Activated CD8-positive, alpha-beta T cell treated with anti-CD3 and anti-CD28 coated beads for 36 hours (primary cell): ENCODE data around the gene LARGE1. TPM values are rescaled to one million over a fixed set of nuclear protein-coding genes. Genes with fewer than 3 reads are reported as not detected.

ENCODE experiments used
- ATAC-seq: fragments of 200-7000 bp; cut with Tn5 transposase; one replicate; pipeline ENCODE4 v1.10.0; 2021; ENCODE audit warnings: mild to moderate bottlenecking, moderate library complexity
- CTCF ChIA-PET: fragments of 350-600 bp; sonication (Branson Sonifier 250); formaldehyde crosslinking; loops from one replicate; lab custom pipeline; 2021; ENCODE audit warnings: antibody characterized with exemption; lab: Charles Lee
- POLR2A ChIA-PET: fragments of 350-600 bp; sonication (Branson Sonifier 250); formaldehyde crosslinking; loops from one replicate; lab custom pipeline; 2021; ENCODE audit warnings: antibody characterized with exemption; lab: Charles Lee
- DNase-seq: peaks from one replicate; pipeline ENCODE4 v3.0.0-alpha.2; 2020
- H3K27ac Mint-ChIP-seq: one replicate; pipeline ENCODE4 v1.8.0; 2021; ENCODE audit warnings: mild to moderate bottlenecking, mixed read lengths
- H3K27me3 Mint-ChIP-seq: one replicate; pipeline ENCODE4 v1.8.0; 2021; ENCODE audit warnings: mixed read lengths
- H3K36me3 Mint-ChIP-seq: one replicate; pipeline ENCODE4 v1.8.0; 2021; ENCODE audit warnings: low read depth, mixed read lengths
- H3K4me1 Mint-ChIP-seq: one replicate; pipeline ENCODE4 v1.8.0; 2021; ENCODE audit warnings: low read depth, mixed read lengths
- H3K4me3 Mint-ChIP-seq: one replicate; pipeline ENCODE4 v1.8.0; 2021; ENCODE audit warnings: mild to moderate bottlenecking, moderate library complexity, mixed read lengths
- H3K9me3 Mint-ChIP-seq: one replicate; pipeline ENCODE4 v1.8.0; 2021; ENCODE audit warnings: mixed read lengths
- intact Hi-C: fragments of 100-400 bp; cut with micrococcal nuclease; formaldehyde crosslinking; loops from one replicate; pipeline ENCODE4 v1.10.0; 2022
- total RNA-seq, 2 experiments: library from RNA; stranded (reverse); gene quantifications; one replicate each; pipeline ENCODE4 v1.2.3, GENCODE V29; 2021
- TF ChIP-seq, protein P1 (sequence below): fragments of 200-600 bp; IDR thresholded peaks from one replicate; pipeline ENCODE4 v1.8.0; 2022; ENCODE audit warnings: antibody characterized with exemption, mild to moderate bottlenecking

LARGE1 gene
- total RNA-seq, 2 experiments from 2014 or later, result 0.31 to 0.32 TPM

DNA sequence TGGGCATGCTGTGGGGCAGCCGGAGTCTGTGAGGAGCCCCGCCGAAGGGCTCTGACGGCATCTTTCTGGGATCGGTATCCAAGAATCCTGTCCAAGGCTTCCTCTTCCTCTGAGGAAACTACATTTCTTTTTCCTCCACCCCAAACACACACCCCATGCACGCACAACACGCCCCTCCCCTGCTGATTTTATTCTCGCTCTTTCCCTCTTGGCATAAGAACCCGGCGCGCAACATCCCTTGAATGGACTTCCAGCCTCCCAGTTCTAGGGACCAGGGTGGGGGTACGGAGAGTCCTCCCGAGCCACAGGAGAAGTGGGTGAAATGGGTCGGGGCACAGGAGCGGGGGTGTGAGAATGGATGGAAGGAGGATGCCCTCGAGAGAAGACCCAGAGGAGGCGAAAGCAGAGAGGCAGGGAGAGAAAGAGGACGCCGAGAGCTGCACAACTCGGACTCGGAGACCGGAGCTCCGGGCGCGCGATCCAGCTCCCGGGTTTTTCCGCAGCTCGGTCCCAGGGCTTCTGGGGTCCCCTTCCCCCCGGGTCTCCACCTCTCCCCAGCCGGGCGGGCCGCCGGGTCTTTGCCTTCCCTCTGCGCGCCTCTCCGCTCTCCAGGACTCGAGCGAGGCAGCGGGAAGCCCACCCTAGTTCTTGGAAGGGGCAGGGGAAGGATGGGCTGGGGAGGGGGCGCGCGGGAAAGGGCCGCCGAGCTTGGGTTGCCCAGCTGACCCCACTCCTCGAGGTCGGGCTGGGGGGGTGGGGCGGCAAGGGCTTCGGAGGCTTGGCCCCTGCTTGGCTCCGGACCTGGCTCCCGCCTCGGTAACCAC is 1.5 kb upstream of the LARGE1 start:
- ChIA-PET POLR2A (no interaction called here), CTCF (interaction anchor here (1.1 to 2.1 kb wide), 3 partner anchors 11 to 184 kb away, joined by 3 to 7 read pairs (median 3); no protein-coding TSS in a partner anchor)
- DNase-seq, result peak; percentile 22
- Mint-ChIP-seq H3K4me1 (peaks cover 18% of the 10 kb centered on the region), H3K9me3 (no peaks in the 10 kb centered on the region), H3K27ac (no peak overlapping the region), H3K4me3 (peak overlapping the region; percentile 56), H3K36me3 (no peaks in the 10 kb centered on the region), H3K27me3 (peaks cover 62% of the 10 kb centered on the region)
- TF ChIP-seq, protein P1, sequence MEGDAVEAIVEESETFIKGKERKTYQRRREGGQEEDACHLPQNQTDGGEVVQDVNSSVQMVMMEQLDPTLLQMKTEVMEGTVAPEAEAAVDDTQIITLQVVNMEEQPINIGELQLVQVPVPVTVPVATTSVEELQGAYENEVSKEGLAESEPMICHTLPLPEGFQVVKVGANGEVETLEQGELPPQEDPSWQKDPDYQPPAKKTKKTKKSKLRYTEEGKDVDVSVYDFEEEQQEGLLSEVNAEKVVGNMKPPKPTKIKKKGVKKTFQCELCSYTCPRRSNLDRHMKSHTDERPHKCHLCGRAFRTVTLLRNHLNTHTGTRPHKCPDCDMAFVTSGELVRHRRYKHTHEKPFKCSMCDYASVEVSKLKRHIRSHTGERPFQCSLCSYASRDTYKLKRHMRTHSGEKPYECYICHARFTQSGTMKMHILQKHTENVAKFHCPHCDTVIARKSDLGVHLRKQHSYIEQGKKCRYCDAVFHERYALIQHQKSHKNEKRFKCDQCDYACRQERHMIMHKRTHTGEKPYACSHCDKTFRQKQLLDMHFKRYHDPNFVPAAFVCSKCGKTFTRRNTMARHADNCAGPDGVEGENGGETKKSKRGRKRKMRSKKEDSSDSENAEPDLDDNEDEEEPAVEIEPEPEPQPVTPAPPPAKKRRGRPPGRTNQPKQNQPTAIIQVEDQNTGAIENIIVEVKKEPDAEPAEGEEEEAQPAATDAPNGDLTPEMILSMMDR, result no peak
- ATAC-seq, result no peak
- intact Hi-C loops, result no loop called here

DNA sequence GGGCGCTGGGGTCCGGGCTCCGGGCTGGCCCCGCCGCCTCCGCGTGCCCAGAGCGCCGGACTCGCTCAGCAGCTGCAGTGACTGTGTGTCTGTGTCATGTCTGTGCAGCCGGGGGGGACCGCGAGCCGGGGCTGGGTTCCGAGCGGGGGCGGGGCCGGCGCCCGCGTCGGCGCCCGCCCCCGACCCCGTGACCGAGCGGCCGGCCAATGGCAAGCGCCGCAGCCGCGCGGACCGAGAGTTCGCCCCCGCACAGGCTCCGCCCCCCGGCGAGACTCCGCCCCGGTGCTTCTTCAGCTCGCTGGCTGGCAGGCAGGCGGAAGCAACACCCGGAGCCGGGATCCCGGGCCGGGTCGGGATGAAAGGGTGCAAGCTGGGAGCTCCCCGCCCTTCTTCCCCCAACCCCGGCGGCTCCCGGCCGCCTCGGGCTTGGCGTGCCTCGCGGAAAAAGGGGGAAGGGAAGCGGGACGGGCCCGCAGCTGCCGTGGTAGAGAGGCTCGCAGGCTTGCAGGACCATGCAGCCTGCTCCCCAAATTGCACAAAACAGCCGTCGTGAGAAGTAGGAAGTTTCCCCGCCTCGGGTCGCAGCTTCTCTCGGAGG is 750 bp upstream of the LARGE1 start:
- H3K27me3 Mint-ChIP-seq, result peaks cover 65% of the 10 kb centered on the region
- intact Hi-C loops, result no loop called here
- POLR2A ChIA-PET, result interaction anchor here (0.7 kb wide), 1 partner anchor 38 kb away, joined by 3 read pairs; no protein-coding TSS in a partner anchor
- H3K4me3 Mint-ChIP-seq, result peak overlapping the region; percentile 56
- H3K36me3 Mint-ChIP-seq, result no peaks in the 10 kb centered on the region
- TF ChIP-seq, protein P1, result no peak
- CTCF ChIA-PET, result interaction anchor here (1.2 kb wide), 1 partner anchor 10 kb away, joined by 3 read pairs; no protein-coding TSS in a partner anchor
- no peaks in the 10 kb centered on the region for H3K9me3 Mint-ChIP-seq
- peak; percentile 94 for DNase-seq
- no peak overlapping the region for H3K27ac Mint-ChIP-seq
- peak; percentile 95 for ATAC-seq
- H3K4me1 Mint-ChIP-seq, result peaks cover 18% of the 10 kb centered on the region

DNA sequence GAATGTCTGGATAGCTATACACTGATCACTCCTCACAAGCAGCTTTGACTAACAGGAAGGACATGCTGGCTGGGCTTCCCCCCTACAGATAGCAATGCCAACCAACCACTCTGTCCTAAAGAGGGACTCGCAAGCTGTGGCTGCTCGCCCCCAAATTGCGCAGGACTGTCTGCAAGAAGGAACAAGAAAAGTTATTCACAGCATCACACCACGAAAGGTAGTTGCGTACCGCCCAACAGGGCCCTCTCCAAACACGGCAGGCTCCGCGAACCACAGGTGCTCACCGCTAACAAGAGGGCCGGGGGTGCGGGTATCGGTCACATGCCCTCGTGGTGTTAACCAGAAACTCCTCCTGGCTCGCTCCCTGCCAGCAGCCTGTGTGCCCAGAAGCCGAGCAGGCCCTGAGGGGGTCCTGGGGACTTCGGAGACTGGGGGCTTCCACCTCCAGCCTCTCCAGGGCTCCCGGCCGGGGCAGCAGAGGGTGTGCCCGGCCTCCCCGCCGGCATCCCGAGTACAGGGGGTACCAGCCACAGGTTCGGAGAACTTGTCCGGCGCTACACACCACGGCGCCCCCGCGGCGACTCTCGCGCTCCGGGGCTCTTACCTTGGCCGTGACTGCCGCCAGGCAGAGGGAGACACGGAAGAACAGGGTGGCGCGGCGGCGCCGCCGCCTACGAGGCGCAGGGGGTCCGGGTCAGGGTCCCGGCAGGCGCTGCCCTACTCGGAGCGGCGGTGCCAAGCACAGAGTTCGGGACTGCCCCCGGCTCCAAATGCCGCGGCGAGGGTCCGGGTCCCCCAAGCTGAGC is 682 bp downstream of the LARGE1 start:
- Mint-ChIP-seq H3K36me3 (no peaks in the 10 kb centered on the region), H3K27ac (no peak overlapping the region), H3K27me3 (peaks cover 65% of the 10 kb centered on the region), H3K4me3 (peak overlapping the region; percentile 26), H3K4me1 (peaks cover 18% of the 10 kb centered on the region), H3K9me3 (no peaks in the 10 kb centered on the region)
- POLR2A ChIA-PET, result interaction anchor here (0.6 kb wide), 1 partner anchor 394 kb away, joined by 4 read pairs; no protein-coding TSS in a partner anchor
- intact Hi-C loops, result no loop called here
- ATAC-seq (no peak), DNase-seq (no peak)
- TF ChIP-seq, protein P1, result no peak
- CTCF ChIA-PET, result no interaction called here

DNA sequence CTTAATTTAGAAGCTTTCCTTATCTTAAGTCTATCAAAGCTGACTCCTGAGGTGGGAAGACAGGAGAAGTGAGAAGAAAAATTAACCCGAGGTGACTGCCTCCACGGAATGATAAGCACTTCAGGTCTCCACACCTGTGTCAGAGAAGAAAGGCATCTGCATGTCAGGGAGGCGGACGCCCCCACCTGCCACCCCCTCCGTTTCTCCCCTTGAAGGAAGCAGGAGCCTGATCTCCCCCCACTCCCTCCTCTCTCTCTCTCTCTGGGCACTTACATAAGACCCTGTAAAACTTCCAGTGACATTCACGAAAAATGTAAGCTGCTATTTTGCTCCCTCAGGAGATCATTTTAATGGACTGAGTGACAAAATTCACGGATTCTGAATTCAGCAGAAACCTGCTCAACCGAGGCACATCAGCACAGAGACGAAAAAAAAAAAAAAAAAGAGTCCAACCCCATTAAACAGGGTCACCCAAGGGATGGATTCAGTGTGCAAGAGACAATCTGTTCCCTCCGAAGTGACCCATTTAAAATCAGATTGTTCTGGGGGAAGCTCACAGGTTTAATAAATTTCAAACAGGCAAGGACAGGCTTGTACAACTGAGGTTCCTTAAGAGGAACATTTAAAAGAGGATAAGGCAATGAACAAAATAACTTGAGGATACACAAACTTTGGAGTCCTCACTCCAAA is 1.5 kb downstream of the LARGE1 start:
- intact Hi-C loops, result no loop called here
- peaks cover 18% of the 10 kb centered on the region for H3K4me1 Mint-ChIP-seq
- H3K27ac Mint-ChIP-seq, result no peak overlapping the region
- DNase-seq (no peak), ATAC-seq (no peak)
- peaks cover 62% of the 10 kb centered on the region for H3K27me3 Mint-ChIP-seq
- peak overlapping the region; percentile 26 for H3K4me3 Mint-ChIP-seq
- POLR2A ChIA-PET, result interaction anchor here (0.6 kb wide), 1 partner anchor 394 kb away, joined by 4 read pairs; no protein-coding TSS in a partner anchor
- CTCF ChIA-PET, result no interaction called here
- TF ChIP-seq, protein P1, result no peak
- no peaks in the 10 kb centered on the region for H3K36me3 Mint-ChIP-seq
- H3K9me3 Mint-ChIP-seq, result peaks cover 3% of the 10 kb centered on the region
